ENCODE results near the gene UBE2V1.

- TF ChIP-seq FOXK2 (IDR thresholded peaks at IDR 0.05): no peak
- TF ChIP-seq MAX (IDR thresholded peaks at IDR 0.05; ENCODE audit: low read depth, low read length): peak; percentile 59; the same call in 1 of the 2 replicates
- TF ChIP-seq ATF3 (IDR thresholded peaks at IDR 0.05; ENCODE audit: borderline replicate concordance, extremely low read depth, low read depth, low read length): no peak
- no peak for TF ChIP-seq MEF2A (IDR thresholded peaks at IDR 0.05; ENCODE audit: insufficient read depth, low read depth, low read length)
- no peak for TF ChIP-seq JUNB (IDR thresholded peaks at IDR 0.05)
- peak; percentile 59; the same call in 1 of the 2 replicates for TF ChIP-seq RFX5 (IDR thresholded peaks at IDR 0.05; ENCODE audit: low read depth, low read length)
- TF ChIP-seq STAT1 (conservative IDR thresholded peaks at IDR 0.05): no peak
- TF ChIP-seq JUND (IDR thresholded peaks at IDR 0.05; ENCODE audit: low read depth, low read length): no peak
- no peak for TF ChIP-seq SKIL (IDR thresholded peaks at IDR 0.05; ENCODE audit: low read depth, poor library complexity, severe bottlenecking)
- peak; percentile 82 for TF ChIP-seq GATAD2B (conservative IDR thresholded peaks at IDR 0.05; ENCODE audit: low read depth)
- no peak for TF ChIP-seq PBX3 (IDR thresholded peaks at IDR 0.05; ENCODE audit: insufficient replicate concordance, low read depth, low read length)
These were observed 40.8 kb upstream of the UBE2V1 start, which contains the start of gene PEDS1 for GRCh38 chr20:50153500-50154377.

Data from GM12878 (cell line).